Measurements from ENCODE around the gene ALDH3A1. TPM values are rescaled to one million over a fixed set of nuclear protein-coding genes. Genes with fewer than 3 reads are reported as not detected.
A peak's percentile ranks its signal among the peaks of the same experiment; 100 is the strongest.

The ALDH3A1 gene
- total and polyA plus RNA-seq, 10 donors = 0.36 to 16.1 (median 0.77) TPM; not detected in 1

DNA sequence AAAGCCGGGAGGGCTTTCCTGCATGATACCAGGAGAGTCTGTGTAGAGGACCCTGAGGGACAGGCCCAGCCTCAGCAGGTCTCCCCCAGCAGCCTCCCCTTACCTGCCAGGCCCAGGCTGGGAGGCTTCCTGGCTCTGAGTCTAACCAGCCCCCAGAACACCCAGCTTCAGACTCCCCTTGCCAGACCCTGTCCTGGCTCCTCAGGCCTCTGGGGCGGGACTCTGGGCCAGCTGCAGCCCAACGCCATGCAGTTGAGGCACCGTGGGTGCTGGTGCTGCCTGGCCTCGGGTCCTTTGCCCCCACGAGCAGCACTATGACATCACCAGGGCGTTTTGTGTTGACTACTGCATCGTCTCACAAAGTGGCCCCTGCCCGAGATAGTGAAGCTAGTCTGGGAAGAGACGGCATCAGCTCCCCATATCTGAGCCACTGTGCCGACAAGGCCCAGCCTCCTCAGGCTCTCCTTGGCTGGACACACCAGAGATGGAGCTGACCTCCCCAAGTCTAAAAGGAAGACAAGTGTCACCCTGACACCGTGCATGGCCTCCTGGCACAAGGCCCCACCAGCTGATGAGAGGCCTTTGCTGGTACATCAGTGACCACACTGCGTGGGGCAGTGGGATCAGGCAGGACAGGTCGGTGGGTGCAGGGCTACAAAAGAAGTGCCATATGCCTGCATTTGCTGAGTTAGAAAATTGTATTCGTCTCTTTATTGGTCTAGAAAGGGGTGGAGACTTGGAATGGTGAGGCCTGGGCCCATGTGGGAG, 10.6 kb downstream of the ALDH3A1 start:
- Histone ChIP-seq H3K36me3 (no peaks in the 10 kb centered on the region), H3K4me1 (peaks cover 0 to 8% (median 0%) of the 10 kb centered on the region in 6 donors), H3K27me3 (replicated peaks in 1 of 7) (no peaks in the 10 kb centered on the region), H3K9me3 (no peaks in the 10 kb centered on the region), H3K4me3 (no peak overlapping the region), H3K27ac (no peak overlapping the region)
- intact Hi-C loops (cut with DNase I; ENCODE audit: low total_unique reads) = no loop called here
- 83 to 92% (median 84%) methylated on average over 9 to 15 of the region's 15 CpGs for WGBS, 5 donors
- TF ChIP-seq POLR2A (IDR thresholded peaks at IDR 0.05) = no peak
- no peak for TF ChIP-seq POLR2AphosphoS5 (IDR thresholded peaks at IDR 0.05)
- TF ChIP-seq, protein P1, sequence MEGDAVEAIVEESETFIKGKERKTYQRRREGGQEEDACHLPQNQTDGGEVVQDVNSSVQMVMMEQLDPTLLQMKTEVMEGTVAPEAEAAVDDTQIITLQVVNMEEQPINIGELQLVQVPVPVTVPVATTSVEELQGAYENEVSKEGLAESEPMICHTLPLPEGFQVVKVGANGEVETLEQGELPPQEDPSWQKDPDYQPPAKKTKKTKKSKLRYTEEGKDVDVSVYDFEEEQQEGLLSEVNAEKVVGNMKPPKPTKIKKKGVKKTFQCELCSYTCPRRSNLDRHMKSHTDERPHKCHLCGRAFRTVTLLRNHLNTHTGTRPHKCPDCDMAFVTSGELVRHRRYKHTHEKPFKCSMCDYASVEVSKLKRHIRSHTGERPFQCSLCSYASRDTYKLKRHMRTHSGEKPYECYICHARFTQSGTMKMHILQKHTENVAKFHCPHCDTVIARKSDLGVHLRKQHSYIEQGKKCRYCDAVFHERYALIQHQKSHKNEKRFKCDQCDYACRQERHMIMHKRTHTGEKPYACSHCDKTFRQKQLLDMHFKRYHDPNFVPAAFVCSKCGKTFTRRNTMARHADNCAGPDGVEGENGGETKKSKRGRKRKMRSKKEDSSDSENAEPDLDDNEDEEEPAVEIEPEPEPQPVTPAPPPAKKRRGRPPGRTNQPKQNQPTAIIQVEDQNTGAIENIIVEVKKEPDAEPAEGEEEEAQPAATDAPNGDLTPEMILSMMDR (IDR thresholded peaks at IDR 0.05 in 8 of 11, conservative IDR thresholded peaks at IDR 0.05 in 3 of 11) = no peak
- DNase-seq = no peak

DNA sequence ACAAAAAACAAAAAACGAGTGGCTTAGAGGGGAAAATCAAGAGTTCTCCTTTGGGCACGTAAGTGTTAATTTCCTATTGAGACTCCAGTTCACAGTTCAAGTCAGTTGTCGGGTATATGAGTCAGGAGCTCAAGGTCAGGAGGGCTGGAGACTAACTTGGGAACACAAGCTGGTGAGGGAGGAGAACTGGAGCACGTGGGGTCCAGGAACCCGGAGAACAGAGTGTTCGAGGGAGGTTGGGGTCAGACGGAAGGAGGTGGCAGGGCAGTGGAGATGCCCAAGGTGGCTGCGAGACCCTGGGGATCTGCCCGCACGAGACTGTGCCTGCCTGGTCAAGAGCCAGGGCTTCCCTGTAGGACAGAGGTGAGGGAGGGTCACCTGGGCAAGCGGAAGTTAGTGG, 12.0 kb downstream of the ALDH3A1 start:
- Histone ChIP-seq H3K4me1 (peaks cover 0 to 8% (median 0%) of the 10 kb centered on the region in 6 donors), H3K9me3 (no peaks in the 10 kb centered on the region), H3K4me3 (no peak overlapping the region), H3K27ac (no peak overlapping the region), H3K36me3 (no peaks in the 10 kb centered on the region), H3K27me3 (replicated peaks in 1 of 7) (no peaks in the 10 kb centered on the region)
- DNase-seq = no peak
- intact Hi-C loops (cut with DNase I; ENCODE audit: low total_unique reads) = no loop called here
- WGBS, 5 donors = 58 to 71% (median 71%) methylated on average over 11 of the region's 11 CpGs
- TF ChIP-seq POLR2AphosphoS5 (IDR thresholded peaks at IDR 0.05) (peak; percentile 32 to 42 (median 34)), POLR2A (IDR thresholded peaks at IDR 0.05) (no peak)
- TF ChIP-seq, protein P1 (IDR thresholded peaks at IDR 0.05 in 8 of 11, conservative IDR thresholded peaks at IDR 0.05 in 3 of 11) = no peak

DNA sequence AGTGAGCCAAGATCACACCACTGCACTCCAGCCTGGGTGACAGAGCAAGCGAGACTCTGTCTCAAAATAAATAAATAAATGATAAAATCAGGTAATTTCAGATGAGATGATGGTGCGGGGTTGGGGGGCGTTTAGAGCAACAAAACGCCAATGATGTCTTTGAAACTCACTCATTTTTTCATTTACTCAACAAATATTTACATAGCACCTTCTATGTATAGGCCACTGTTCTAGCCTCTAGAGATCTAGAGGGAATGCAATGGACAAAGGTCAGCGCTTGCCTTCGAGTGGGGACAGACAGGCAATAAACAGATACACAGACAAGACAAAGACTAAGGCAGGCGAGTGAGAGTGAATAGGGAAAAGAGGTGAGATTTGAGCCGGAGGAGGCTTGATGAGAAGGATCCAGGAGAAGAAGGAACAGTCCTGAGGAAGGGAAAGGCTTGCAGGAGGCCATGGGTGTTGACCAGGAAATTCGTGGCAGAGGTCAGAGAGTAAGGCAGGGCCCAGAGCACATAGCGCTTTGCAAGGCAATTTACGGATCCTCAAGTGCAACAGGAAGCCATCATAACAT, 14.1 kb downstream of the ALDH3A1 start:
- DNase-seq = no peak
- no peaks in the 10 kb centered on the region for H3K27me3 ChIP-seq (replicated peaks in 1 of 7)
- H3K36me3 ChIP-seq = no peaks in the 10 kb centered on the region
- TF ChIP-seq, protein P1 (IDR thresholded peaks at IDR 0.05 in 8 of 11, conservative IDR thresholded peaks at IDR 0.05 in 3 of 11) = no peak
- TF ChIP-seq POLR2A (IDR thresholded peaks at IDR 0.05) = no peak
- TF ChIP-seq POLR2AphosphoS5 (IDR thresholded peaks at IDR 0.05) = no peak
- H3K9me3 ChIP-seq = no peaks in the 10 kb centered on the region
- intact Hi-C loops (cut with DNase I; ENCODE audit: low total_unique reads) = no loop called here
- 79 to 85% (median 81%) methylated on average over 11 of the region's 11 CpGs for WGBS, 5 donors
- H3K4me1 ChIP-seq = peaks cover 0 to 8% (median 0%) of the 10 kb centered on the region in 6 donors
- H3K4me3 ChIP-seq = no peak overlapping the region
- no peak overlapping the region for H3K27ac ChIP-seq

DNA sequence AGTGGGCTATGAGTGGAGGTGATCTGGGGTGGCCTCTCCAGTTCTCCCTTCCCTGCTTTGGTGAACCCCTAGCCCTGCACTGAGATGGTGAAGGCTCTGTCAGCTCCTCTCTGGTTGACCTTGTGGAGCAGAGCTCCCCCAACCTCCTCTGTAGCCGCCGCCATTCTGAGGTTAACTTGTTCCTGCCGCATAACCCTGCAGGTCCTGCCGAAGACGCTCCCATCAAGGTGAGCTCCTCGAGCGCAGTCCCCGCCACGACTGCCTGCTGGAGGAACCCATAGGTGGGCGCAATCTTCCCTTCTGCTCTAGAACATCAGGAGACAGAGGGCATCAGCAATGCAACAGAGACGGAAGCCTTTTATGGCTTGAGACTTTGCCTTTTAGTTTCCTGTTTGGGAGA, 16.5 kb downstream of the ALDH3A1 start:
- Histone ChIP-seq H3K27ac (no peak overlapping the region), H3K4me1 (peaks cover 7 to 23% (median 18%) of the 10 kb centered on the region in 6 donors), H3K36me3 (no peaks in the 10 kb centered on the region), H3K9me3 (no peaks in the 10 kb centered on the region), H3K4me3 (no peak overlapping the region), H3K27me3 (replicated peaks in 1 of 7) (no peaks in the 10 kb centered on the region)
- no peak for DNase-seq
- TF ChIP-seq, protein P1 (IDR thresholded peaks at IDR 0.05 in 8 of 11, conservative IDR thresholded peaks at IDR 0.05 in 3 of 11) = no peak
- TF ChIP-seq POLR2AphosphoS5 (IDR thresholded peaks at IDR 0.05) = no peak
- TF ChIP-seq POLR2A (IDR thresholded peaks at IDR 0.05) = no peak
- WGBS, 5 donors = 91 to 99% (median 95%) methylated on average over 7 to 11 of the region's 11 CpGs
- intact Hi-C loops (cut with DNase I; ENCODE audit: low total_unique reads) = no loop called here

Measured in spleen (tissue), 11 donors.